PC-3 (cell line): ENCODE data around the gene NRL.

ENCODE experiments used
- CTCF ChIP-seq: fragments of 300-600 bp; sonication (generic); conservative IDR thresholded peaks from 2 replicates; pipeline ENCODE4 v1.5.1; 2017; ENCODE audit warnings: antibody characterized with exemption, low read depth, mild to moderate bottlenecking, low read length
- EZH2 ChIP-seq: fragments of 300-600 bp; sonication (generic); IDR thresholded peaks from one replicate; pipeline ENCODE4 v1.6.1; 2017; ENCODE audit warnings: antibody characterized with exemption, mild to moderate bottlenecking, low read length; ENCODE audit not compliant: unreplicated experiment
- EZH2phosphoT487 ChIP-seq: fragments of 300-600 bp; sonication (generic); IDR thresholded peaks from 2 replicates; pipeline ENCODE4 v1.6.1; 2018; ENCODE audit warnings: mild to moderate bottlenecking, antibody characterized with exemption, low read length, borderline replicate concordance

GRCh38 chr14:24064856-24065255 is 49.9 kb downstream of the NRL start:
- TF ChIP-seq EZH2, result no peak
- TF ChIP-seq CTCF, result no peak
- TF ChIP-seq EZH2phosphoT487, result no peak
